Stomach (tissue), 4 donors: ENCODE measurements around the gene DOCK6.

Source experiments
- CTCF ChIP-seq, 7 experiments: fragments of 450-650 bp in 4 of 7; fragments of 200-600 bp in 3 of 7; sonication (generic) in 3 of 7; IDR thresholded peaks; one replicate each; pipeline ENCODE4 v1.5.1; 2016 to 2019; ENCODE audit warnings: antibody characterized with exemption in 7 of 7, control low read depth in 2 of 7, mild to moderate bottlenecking in 1 of 7
- POLR2A ChIP-seq, 4 donors: fragments of 450-650 bp; IDR thresholded peaks; one replicate each; pipeline ENCODE4 v1.6.1; 2016; ENCODE audit warnings: antibody characterized with exemption in 4 of 4, control low read depth in 2 of 4, mild to moderate bottlenecking in 1 of 4, moderate library complexity in 1 of 4
- POLR2AphosphoS5 ChIP-seq, 3 donors: sonication (generic); formaldehyde crosslinking; IDR thresholded peaks; one replicate each; pipeline ENCODE4 v1.6.1; 2016; ENCODE audit warnings: antibody characterized with exemption in 3 of 3

GRCh38 chr19:11247391-11247790 is 14.9 kb downstream of the DOCK6 start:
- TF ChIP-seq POLR2A (IDR thresholded peaks at IDR 0.05) (no peak), POLR2AphosphoS5 (IDR thresholded peaks at IDR 0.05) (no peak), CTCF (IDR thresholded peaks at IDR 0.05) (no peak)
